NT2/D1 (cell line): Measurements from ENCODE around the gene TOM1L1.

Source experiments
- SUZ12 ChIP-seq: IDR thresholded peaks from 2 replicates; pipeline ENCODE4 v1.6.1; 2011; ENCODE audit not compliant: insufficient read length, insufficient read depth; ENCODE audit errors: extremely low read depth
- YY1 ChIP-seq: IDR thresholded peaks from 2 replicates; pipeline ENCODE4 v1.6.1; 2011; ENCODE audit not compliant: insufficient read length, insufficient read depth
- ZNF274 ChIP-seq: IDR thresholded peaks from 2 replicates; pipeline ENCODE4 v1.6.1; 2011; ENCODE audit warnings: mild to moderate bottlenecking, low read depth, low read length

- TF ChIP-seq SUZ12 (no peak), YY1 (no peak), ZNF274 (no peak)
Measured at GRCh38 chr17:54903375-54903774, 2.7 kb downstream of the TOM1L1 start.
